Putamen (tissue), 1 donor: Measurements from ENCODE around the gene EP400.

Experiments used
- DNase-seq: peaks from one replicate; pipeline ENCODE4 v3.0.0-alpha.2; 2016; ENCODE audit warnings: low spot score

Gene EP400

GRCh38 chr12:132123970-132124765 lies 174.4 kb downstream of the EP400 start:
- no peak for DNase-seq

GRCh38 chr12:132124766-132125425 lies 175.2 kb downstream of the EP400 start:
- DNase-seq = no peak

GRCh38 chr12:132125736-132126135 lies 176.0 kb downstream of the EP400 start:
- no peak for DNase-seq

- no peak for DNase-seq
Observed at GRCh38 chr12:132127041-132127440, 177.3 kb downstream of the EP400 start.

- no peak for DNase-seq
Observed at GRCh38 chr12:132129007-132129406, 179.3 kb downstream of the EP400 start.

- DNase-seq = no peak
Observed at GRCh38 chr12:132130690-132131089, 180.9 kb downstream of the EP400 start.
